NT2/D1 (cell line): ENCODE measurements around the gene BECN2.

Experiments
- SUZ12 ChIP-seq: IDR thresholded peaks from 2 replicates; pipeline ENCODE4 v1.6.1; 2011; ENCODE audit not compliant: insufficient read length, insufficient read depth; ENCODE audit errors: extremely low read depth
- YY1 ChIP-seq: IDR thresholded peaks from 2 replicates; pipeline ENCODE4 v1.6.1; 2011; ENCODE audit not compliant: insufficient read length, insufficient read depth
- ZNF274 ChIP-seq: IDR thresholded peaks from 2 replicates; pipeline ENCODE4 v1.6.1; 2011; ENCODE audit warnings: mild to moderate bottlenecking, low read depth, low read length

GRCh38 chr1:241924080-241924808 is 33.3 kb upstream of the BECN2 start:
- no peak for TF ChIP-seq YY1
- TF ChIP-seq ZNF274, result no peak
- no peak for TF ChIP-seq SUZ12
